SK-N-MC (cell line): ENCODE measurements around the gene AHR.

Experiments
- EZH2 ChIP-seq: fragments of 200-600 bp; sonication (generic); IDR thresholded peaks from one replicate; pipeline ENCODE4 v1.6.1; 2017; ENCODE audit warnings: antibody characterized with exemption
- POLR2AphosphoS5 ChIP-seq: IDR thresholded peaks from 2 replicates; pipeline ENCODE4 v1.6.1; 2012; ENCODE audit warnings: mild to moderate bottlenecking, low read depth, low read length, borderline replicate concordance

DNA sequence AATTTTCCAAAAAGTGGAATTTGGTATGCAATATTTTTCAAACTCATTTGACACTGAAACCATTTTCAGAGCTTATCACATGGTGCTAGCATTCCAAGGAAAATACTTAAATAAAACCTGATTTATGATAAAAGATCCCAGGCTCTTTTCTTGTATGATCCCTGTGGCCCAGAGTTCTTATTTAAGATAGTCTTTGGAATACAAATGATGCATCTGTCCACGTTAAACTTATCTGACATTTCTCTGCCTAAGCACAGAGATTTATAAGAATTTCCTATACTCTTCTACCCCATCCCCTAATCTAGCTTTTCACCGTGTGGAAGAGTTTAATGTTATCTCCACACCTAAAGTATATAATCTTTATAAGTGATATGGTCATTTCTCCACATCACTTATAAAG lies 66.2 kb downstream of the AHR start:
- TF ChIP-seq EZH2 (no peak), POLR2AphosphoS5 (no peak)
